GM19043 (cell line): Measurements from ENCODE around the gene TCF3.
"Not testable (repeated sequence)": the region's sequence is repeated elsewhere in the genome, so short reads cannot be mapped to it uniquely, and the experiment has no call there.

ENCODE experiments used
- ATAC-seq: cut with Tn5 transposase; IDR thresholded peaks from one replicate; pipeline ENCODE4 v1.9.1; 2021; ENCODE audit warnings: low read depth; ENCODE audit not compliant: unreplicated experiment

TCF3 gene

GRCh38 chr19:1653300-1653628 is 849 bp upstream of the TCF3 start:
- no peak for ATAC-seq

DNA sequence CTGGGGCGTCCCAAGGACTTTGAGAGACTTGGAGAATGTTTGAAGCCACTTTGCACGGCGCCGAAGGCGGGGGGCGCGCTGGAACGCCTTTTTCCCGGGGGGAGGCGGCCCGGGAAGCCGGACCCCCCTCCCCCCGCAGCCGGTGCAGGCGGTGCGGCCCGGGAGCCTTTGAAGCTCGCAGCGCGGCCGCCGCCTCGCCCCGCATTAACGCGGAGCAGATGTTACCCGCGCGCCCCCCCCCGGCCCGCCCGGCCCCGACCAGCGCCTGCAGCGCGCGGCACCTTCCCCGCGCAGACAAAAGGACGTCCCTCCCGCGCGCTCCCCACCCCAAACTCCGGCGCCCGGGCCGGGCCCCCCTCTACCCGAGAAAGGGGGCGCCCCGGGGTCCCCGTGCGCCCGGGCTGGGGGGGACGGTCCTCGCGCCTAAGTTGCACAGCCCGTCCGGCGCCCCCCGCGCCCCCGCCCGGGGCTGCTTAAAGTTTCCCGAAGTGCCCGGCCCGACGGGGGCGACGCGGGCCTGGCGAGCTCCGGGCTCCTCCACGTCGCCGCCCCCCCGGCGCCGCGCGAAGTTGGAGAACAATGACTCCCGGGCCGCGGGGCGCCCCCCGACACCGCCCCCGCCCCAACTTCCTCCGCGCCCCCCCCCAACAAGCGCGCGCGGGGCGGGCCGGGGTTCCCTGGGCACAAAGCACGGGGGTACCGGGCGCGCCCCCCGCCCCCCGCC is 685 bp downstream of the TCF3 start:
- ATAC-seq: no peak

- no peak for ATAC-seq
Observed at GRCh38 chr19:1650650-1651567, 1.5 kb downstream of the TCF3 start.

DNA sequence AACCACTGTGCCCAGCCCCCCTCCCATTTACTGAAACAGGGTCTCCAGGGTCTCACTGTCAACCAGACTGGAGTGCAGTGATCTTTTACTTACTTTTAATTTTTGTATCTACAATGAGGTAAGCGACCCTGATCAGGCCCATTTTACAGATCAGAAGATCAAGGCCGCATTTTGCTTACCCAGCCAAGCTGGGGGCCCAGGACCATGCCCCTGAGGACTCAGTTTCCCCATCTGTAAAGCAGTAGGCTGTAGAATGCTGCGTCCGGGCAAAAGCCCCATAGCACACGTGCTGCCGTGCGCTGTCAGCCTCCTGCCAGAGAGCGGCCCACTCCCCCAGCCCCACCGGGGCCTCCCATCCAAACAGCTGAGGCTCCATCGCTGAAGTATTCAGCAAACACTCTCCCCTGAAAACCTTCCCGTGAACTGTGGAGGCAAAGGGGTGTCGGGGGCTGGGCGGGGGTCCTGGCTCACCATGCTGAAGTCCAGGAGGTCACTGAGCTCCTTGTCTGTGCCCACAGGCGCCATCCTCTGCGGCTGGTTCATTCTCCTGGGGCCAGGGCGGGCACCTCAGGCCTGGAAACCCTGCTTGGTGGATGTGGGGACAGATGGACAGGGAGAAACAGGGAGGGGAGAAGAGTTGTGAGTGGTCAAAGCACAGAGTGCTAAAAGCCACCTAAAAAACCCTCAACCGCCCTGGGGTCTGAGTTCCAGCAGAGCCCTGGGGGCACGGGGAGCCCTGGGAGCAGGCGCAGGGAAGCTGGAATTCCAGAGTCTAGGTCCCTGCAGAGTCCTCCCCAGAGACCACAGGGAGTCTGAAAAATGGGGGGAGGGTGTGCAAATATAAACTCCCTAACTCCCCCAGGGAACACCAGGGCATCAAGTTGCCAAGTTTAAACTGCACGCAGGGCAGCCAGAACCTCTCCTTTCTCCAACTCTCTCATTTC is 2.4 kb downstream of the TCF3 start:
- ATAC-seq: no peak

DNA sequence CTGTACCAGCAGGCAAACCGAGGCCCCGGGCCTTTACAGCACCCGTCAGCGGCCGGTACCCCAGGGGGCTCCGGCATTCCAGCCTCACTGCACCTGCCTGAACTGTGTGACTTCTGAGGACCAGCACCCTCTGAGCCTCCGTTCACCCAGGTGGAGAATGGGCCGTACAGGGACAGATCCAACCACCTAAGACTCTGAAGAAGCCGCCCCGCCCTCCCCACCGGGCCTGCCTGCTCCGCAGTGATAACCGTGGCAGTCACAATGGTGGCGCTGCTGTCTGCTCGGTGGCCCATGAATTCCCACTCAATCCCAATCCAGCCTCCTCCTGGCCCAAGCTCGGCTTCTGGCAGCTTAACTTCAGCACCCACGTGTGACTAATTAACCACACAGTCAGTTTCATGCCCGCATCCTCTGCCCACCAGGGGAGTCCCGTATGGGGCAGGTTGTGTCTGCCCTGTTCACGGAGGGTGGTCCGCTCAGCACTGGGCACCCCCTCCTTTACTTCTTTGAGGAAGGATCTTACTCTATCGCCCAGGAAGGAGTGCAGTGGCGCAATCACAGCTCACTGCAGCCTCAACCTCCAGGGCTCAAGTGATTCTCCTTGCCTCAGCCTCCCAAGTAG is 3.4 kb downstream of the TCF3 start:
- ATAC-seq: no peak

DNA sequence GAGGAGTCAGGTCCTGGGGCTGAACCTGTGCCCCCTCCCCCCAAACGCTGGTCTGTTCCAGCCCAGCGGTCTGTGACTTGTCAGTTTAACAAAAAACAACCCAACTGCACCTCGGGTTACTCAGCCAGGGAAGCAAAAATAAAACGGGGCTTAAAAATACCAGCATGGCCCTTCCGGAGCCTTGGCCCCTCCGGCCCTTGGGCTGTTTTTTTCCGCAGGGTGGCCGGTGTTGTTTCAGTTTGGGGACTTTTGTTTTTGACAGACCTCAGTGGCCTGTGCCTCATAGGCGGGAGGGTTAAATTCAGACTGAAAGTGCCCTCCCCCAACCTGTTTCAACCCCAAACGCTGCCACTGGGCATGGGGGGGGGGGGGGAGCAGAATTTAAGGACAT is 4.0 kb downstream of the TCF3 start:
- ATAC-seq: no peak

DNA sequence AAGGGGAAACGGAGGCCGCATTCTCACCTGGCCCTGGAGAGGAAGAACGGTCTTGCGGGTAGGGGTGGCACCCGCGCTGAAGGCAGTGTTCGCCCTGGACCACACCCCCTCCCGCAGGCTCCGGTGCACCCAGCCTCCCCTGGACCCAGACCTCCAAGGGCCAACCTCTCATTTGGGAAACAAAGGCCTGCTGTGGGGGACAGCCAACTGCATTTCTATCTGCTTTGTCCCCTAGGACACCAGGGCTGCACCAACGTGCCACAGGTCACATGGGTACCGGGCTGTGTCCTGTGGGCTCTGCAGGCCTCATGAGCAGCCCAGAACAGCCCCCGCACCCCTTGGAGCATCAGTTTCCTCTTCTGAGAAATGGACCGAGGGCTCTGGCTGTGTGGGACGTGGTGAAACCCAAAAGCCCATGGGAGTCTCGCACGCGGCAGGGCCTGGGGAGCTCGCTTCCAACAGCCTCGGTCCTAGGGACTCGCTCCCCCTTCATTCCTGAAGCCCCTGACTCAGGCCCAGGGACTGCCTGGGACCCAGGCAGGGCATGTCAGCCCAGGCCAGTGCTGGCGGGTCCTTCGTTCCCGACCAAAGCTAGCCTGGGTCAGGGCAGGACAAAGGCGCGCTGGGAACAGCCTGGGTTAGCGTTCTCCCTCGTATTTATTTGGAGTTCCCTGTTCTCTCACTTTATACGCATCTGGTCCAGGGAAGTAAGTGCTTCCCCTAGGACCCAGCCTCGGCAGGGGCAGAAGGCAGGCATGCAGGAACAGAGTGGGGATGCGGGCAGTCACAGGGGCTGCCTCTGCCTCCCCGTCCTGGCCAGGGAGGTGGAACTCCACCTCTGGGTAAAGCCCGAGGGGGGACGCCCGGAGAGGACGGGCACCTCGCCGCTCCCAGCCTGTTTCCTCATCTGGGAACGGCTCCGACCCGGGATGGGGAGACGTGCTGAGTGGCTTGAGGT is 4.6 kb downstream of the TCF3 start:
- ATAC-seq: no peak

DNA sequence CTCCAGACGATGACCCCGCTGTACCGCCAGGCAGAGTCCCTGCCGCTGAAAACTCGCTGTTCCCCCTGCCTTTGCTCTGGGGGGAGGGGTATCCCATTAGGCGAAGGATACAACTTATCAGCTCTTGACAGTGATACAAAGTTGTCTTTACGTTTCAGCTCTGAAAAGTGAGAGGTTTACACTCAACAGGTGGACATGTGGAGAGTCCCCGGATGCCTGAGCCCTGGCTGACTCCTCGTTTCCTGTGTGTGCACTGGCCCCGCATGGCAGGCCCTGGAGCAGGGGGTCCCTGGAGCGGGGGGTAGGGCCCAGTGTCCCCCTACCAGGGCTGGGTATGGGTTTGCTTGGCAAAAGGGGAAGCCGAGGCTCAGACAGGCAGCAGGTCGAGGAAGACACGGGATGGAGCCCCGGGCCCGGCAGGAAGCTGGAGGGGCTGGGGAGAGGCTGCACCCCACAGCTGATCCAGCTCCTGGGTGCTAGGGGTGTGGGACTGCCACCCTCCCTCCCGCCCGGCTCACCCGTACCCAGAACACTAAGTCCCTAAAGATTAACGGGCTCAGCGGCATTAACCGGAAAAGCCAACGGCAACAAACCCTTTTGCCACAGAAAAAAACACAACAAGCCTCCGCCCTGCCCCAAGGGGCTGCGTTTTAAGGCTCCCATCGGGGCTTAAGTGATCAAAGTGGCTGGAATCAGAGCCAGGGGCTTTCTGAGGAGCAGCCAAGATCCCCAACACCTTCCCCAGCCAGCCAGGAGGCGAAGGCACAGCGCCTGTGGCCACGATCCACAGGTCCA is 5.6 kb downstream of the TCF3 start:
- no peak for ATAC-seq

DNA sequence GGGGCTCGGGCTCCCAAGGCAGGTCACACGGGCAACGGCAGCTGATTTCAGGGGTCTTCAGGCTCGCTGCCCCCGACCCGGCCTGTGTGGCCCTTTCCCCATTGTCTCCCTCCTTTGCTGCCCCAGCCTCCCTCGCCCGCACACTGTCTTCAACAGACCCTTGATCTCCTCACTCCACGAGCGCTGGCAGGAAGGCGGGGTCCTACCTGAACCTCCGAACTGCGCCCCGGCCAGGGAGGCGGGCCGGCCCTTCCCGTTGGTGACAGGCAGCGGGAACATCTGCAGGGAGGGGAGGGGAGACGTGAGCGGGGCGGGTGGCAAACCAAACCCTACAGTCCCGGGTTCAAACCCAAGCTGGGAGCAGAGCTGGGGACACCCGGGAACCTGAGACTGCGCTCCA is 6.3 kb downstream of the TCF3 start:
- no peak for ATAC-seq

DNA sequence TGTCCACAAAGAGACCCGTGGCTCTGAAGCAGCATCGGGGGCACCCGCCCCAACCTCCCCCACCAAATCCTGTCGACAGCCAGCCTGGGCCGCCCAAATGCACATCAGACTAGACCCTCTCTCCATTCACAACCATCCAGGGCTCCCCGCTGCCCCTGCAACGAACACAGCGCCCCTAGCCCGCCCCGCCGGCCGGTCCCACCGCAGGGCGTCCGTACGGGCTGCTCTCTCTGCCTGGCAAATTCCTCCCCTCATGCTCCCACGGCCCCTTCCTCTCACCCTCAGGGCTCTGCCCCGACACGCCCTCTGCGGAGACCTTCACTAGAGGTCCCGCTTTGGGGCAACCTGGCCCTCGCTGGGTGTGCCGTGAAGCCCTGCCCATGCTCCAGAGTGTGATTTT is 7.1 kb downstream of the TCF3 start:
- ATAC-seq: no peak

- ATAC-seq: no peak
Observed at GRCh38 chr19:1644070-1644469, 8.3 kb downstream of the TCF3 start.

DNA sequence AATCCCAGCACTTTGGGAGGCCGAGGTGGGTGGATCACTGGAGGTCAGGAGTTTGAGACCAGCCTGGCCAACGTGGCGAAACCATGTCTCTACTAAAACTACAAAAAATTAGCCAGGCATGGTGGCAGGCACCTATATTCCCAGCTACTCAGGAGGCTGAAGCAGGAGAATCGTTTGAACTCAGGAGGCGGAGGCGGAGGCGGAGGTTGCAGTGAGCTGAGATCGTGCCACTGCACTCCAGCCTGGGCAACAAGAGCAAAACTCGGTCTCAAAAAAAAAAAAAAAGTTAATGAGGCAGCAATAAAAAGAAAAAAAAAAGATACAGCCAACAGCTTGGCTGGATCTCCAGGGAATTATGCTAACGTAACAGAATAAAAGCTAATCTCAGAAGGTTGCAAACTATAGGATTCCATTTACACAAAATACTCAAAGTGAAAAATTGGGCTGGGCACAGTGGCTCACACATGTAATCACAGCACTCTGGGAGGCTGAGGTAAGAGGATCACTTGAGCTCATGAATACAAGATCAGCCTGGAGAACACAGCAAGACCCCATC is 11.4 kb downstream of the TCF3 start:
- not testable (repeated sequence) for ATAC-seq

- ATAC-seq: no peak
Observed at GRCh38 chr19:1636325-1637236, 15.8 kb downstream of the TCF3 start.

- ATAC-seq: no peak
Observed at GRCh38 chr19:1634938-1635243, 17.5 kb downstream of the TCF3 start.

- ATAC-seq: no peak
Observed at GRCh38 chr19:1634242-1634937, 18.0 kb downstream of the TCF3 start.

DNA sequence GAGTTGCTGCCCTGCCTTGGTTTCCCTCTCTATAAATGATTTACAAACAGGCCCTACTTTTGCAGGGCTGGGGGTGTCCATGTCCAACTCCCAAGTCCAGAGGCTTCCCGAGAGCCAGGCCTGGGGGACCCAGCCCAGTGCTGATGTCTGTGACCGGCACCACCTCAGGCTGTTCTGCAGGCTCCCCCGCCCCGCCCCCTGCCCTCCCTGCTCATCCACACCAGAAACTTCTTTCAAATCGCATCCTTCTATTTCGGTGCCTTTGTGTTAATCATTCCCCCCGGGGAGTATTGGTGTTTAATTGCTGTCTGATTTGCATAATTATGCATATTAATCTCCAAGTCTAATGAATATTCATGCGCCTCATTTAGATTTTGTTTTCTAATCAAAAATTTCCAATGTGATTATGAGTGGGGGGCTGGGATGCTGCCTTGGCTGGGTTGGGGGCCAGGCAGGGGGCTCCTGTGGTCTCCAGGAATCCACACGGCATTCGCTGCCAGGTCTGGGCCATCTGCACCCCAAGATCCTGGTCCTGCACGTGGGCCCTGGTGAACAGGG is 19.1 kb downstream of the TCF3 start:
- no peak for ATAC-seq
